Right lung (tissue), 5 donors: Measurements from ENCODE around the gene KCNH3. TPM values are rescaled to one million over a fixed set of nuclear protein-coding genes. Genes with fewer than 3 reads are reported as not detected.

Experiments used
- DNase-seq, 2 donors: peaks; one replicate each; pipeline ENCODE4 v3.0.0-alpha.2; 2013
- polyA plus RNA-seq, 5 donors: library from polyadenylated mRNA; unstranded; fragments of 120-200 nt; gene quantifications; one replicate each; pipeline versions ENCODE4 v1.2.1 to v1.2.3, GENCODE V29; 2013; ENCODE audit warnings: inconsistent platforms in 1 of 5, low replicate concordance in 1 of 5; ENCODE audit not compliant: insufficient read length in 5 of 5, insufficient read depth in 1 of 5

The KCNH3 gene
- polyA plus RNA-seq, 5 donors = 1.2 to 2.2 (median 1.3) TPM

DNA sequence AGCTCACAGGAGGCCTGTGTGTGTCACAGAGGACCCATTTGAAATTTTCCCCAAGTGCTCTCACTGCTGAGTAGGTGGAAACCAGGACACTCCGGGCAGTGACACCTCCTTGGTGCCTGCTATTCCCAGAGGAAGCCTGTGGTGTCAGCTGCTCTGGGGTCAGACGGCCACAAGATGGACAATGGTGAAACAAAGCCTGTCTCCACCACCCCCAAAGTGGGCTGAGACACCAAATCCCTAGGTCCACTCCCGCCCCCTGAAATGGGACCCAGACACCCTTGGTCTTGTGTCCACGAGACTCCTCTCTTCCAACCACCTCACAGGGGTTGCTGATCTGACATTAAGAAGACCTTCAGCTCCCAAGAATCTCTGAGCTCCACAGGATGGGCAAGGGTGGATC lies 7.0 kb downstream of the KCNH3 start:
- DNase-seq = no peak

DNA sequence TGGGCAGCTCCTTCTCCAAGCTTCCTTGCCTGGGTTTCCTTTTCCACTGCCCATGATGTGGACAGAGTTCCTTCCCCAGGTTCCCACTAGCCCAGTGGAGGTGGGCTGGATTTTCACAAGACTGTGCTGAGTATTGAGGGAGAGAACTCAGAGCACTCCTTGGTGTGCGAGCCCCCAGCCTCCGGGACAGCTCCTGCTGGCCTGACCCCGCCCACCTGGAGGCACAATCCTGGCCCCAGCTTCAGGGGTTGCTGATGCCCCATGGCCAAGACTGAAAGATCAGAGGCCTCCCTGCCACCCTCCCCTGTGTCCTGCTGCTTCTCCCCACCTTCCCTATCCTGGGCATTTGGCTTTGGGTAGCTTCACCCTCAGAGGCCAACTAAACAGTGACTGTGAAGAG lies 7.7 kb downstream of the KCNH3 start:
- DNase-seq = no peak

GRCh38 chr12:49547090-49547690 lies 8.4 kb downstream of the KCNH3 start:
- DNase-seq = no peak

- no peak for DNase-seq
Observed at GRCh38 chr12:49548481-49548821, 9.6 kb downstream of the KCNH3 start.

DNA sequence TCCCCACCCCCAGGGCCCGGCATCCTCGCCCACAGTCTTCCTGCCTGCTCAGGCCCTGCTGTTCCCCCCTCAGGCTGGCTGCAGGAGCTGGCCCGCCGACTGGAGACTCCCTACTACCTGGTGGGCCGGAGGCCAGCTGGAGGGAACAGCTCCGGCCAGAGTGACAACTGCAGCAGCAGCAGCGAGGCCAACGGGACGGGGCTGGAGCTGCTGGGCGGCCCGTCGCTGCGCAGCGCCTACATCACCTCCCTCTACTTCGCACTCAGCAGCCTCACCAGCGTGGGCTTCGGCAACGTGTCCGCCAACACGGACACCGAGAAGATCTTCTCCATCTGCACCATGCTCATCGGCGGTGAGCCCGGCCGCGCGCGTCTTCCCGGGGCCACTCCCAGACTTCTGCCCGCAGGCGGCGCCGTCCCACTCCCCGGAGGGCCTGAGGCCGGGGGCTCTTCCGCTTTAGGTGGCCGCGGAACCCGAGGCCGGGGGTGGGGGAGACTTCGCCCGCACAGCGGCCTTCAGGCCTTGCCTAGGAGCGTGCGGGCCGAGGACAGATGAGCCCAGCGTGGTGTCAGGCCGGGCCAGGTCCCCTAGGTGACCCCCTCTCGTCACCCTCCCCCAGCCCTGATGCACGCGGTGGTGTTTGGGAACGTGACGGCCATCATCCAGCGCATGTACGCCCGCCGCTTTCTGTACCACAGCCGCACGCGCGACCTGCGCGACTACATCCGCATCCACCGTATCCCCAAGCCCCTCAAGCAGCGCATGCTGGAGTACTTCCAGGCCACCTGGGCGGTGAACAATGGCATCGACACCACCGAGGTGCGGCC lies 10.2 kb downstream of the KCNH3 start:
- peak; percentile 38 to 50 for DNase-seq

GRCh38 chr12:49549735-49550692 lies 11.2 kb downstream of the KCNH3 start:
- DNase-seq = no peak

GRCh38 chr12:49550693-49551252 lies 11.9 kb downstream of the KCNH3 start:
- DNase-seq = no peak

GRCh38 chr12:49552014-49552413 lies 13.2 kb downstream of the KCNH3 start:
- no peak for DNase-seq

- DNase-seq = no peak
Observed at GRCh38 chr12:49552425-49552824, 13.6 kb downstream of the KCNH3 start.

DNA sequence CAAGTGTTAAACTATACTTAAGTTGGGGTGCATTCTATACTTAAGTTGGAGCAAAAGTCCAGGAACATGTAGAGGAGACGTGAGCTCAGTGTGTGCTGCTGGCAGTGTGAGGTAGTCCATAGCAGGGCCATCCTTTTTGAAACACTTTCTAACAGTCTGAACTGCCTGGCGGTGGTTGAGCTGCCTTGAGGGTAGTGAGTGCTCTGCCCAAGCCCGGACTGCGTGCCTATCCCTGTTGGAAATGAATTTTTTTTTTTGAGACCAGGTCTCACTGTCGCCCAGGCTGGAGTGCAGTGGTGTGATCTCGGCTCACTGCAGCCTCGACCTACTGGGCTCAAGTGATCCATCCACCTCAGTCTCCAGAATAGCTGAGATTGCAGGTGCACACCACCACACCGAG lies 14.1 kb downstream of the KCNH3 start:
- no peak for DNase-seq

DNA sequence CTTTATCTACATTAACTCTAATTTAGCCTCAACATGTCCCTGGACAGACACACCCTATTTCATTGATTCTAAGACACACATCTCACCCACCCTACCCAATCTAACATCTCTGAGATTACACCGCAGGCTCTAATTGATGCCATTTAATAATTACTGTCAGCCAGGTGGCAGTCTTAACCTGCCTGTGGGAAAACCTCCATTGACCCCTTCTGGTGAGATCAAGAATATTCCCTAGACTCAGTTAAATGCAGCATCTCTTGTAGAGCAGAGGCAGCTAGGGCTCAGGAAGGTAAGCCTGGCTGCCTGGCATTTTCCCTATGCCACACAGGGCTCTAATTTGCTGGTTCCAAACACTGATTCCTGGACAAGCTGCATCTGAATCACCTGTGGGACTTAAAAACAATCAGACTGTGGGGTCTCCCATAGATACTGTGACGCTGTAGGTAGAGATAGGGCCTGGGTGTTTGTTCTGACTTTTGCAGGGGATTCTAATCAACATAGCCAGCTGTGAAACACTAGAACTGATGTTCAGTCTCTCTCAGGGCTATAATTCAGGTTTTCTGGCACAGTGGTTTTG lies 14.8 kb downstream of the KCNH3 start:
- no peak for DNase-seq

DNA sequence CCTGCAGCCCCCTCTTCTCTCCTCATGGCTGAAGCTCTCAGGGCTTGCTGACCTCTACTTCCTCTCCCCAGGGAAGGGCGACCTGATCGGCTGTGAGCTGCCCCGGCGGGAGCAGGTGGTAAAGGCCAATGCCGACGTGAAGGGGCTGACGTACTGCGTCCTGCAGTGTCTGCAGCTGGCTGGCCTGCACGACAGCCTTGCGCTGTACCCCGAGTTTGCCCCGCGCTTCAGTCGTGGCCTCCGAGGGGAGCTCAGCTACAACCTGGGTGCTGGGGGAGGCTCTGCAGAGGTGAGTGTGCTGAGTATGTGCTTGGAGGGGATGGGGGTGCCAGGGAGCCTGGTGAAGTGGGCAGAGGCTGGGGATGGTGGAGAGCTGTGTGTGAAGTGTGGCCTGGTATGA lies 15.4 kb downstream of the KCNH3 start:
- no peak for DNase-seq

DNA sequence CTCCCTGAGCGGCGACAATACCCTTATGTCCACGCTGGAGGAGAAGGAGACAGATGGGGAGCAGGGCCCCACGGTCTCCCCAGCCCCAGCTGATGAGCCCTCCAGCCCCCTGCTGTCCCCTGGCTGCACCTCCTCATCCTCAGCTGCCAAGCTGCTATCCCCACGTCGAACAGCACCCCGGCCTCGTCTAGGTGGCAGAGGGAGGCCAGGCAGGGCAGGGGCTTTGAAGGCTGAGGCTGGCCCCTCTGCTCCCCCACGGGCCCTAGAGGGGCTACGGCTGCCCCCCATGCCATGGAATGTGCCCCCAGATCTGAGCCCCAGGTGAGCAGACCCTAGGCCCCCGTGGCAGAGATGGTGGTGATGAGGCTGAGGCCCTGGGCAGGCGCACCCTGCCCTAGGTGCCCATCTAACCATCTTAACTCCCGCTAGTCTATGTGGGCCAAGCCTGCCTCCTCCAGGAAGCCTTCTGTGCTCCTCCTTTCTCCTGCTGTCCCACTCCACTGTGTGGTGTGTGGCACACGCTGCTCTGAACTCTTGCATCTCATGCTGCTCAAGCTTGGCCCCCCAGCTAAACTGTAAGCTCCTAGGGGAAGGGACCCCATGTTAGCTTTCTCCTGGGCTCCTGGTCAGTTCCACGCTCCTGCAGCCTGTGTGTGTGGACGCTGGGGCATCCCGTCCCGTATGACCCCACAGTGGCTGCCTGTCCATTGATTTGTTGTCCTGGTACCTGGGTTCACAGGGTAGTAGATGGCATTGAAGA lies 17.0 kb downstream of the KCNH3 start:
- DNase-seq = no peak

GRCh38 chr12:49556391-49557186 lies 17.8 kb downstream of the KCNH3 start:
- DNase-seq = no peak

GRCh38 chr12:49557187-49557916 lies 18.5 kb downstream of the KCNH3 start:
- no peak for DNase-seq

GRCh38 chr12:49557917-49558215 lies 19.0 kb downstream of the KCNH3 start:
- DNase-seq = no peak

DNA sequence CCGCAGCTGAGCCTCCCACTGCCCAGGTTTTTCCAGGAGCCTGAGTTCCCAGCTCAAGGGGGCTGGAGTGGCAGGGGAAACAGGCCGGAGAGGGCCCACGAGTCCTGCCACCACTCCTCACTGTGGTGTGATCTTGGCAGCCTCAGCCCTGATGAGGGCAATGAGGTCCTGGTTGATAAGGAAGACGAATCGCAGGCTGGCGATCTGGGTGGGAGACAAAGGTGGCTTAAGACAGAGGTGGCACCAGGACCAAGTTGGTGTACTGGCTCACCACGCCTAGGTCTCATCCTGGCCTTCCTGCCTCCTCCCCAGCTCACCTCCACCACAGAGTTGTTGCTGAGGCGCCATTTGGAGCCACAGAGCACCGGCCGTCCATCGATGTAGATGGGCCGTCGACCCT lies 19.7 kb downstream of the KCNH3 start:
- DNase-seq = no peak

- DNase-seq = no peak
Observed at GRCh38 chr12:49559011-49559675, 20.3 kb downstream of the KCNH3 start.

DNA sequence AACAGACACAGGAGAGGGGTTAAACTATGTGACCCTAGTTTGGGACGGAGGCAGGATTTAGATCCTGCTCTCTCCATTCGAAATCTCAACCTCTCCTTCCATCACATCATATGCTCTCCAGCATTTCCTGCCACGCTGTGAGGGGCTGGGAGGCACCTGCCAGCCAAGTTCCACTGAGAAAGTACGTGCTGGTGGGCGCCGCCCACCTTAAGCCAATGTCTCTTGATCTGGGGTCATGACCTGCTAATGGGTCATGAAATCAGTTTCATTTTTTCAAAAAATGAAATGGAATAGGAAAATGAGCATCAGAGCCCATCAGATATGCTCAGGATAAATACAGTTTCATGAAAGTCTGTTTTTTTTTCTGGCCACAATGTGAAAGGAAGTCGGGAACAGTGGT lies 21.9 kb downstream of the KCNH3 start:
- DNase-seq = no peak
